ENCODE data around the gene CELF4. TPM values are rescaled to one million over a fixed set of nuclear protein-coding genes. Genes with fewer than 3 reads are reported as not detected.

Gene CELF4
- total and polyA plus RNA-seq, 2 of the 4 experiments (the other 2 are of a cell fraction): not detected

- no peak overlapping the region for H2BK5ac ChIP-seq (ENCODE audit: low read depth, low read length, poor library complexity, severe bottlenecking)
- H2BK15ac ChIP-seq (ENCODE audit: low read depth, low read length): no peak overlapping the region
- no peak overlapping the region for H3K4me3 ChIP-seq (ENCODE audit: insufficient read depth, low read depth, low read length)
- no peak overlapping the region for H3K18ac ChIP-seq (ENCODE audit: low read depth, low read length)
- no peaks in the 10 kb centered on the region for H3K9me1 ChIP-seq (ENCODE audit: insufficient read depth, low read length)
- TF ChIP-seq USF2 (IDR thresholded peaks at IDR 0.05; ENCODE audit: low read depth, low read length) (no peak), MXI1 (IDR thresholded peaks at IDR 0.05; ENCODE audit: borderline replicate concordance, low read depth, low read length) (no peak), CHD1 (IDR thresholded peaks at IDR 0.05; ENCODE audit: low read depth, low read length) (no peak), CTCF (conservative IDR thresholded peaks at IDR 0.05; ENCODE audit: low read depth, low read length) (no peak), CEBPB (IDR thresholded peaks at IDR 0.05; ENCODE audit: low read depth, low read length) (no peak), MAZ (IDR thresholded peaks at IDR 0.05; ENCODE audit: borderline replicate concordance, low read depth, low read length) (no peak), RFX5 (IDR thresholded peaks at IDR 0.05; ENCODE audit: low read depth, low read length) (no peak), RCOR1 (IDR thresholded peaks at IDR 0.05; ENCODE audit: insufficient replicate concordance, low read length) (no peak), RAD21 (IDR thresholded peaks at IDR 0.05; ENCODE audit: low read length) (no peak), BHLHE40 (IDR thresholded peaks at IDR 0.05; ENCODE audit: low read depth, low read length) (no peak), MAFK (IDR thresholded peaks at IDR 0.05; ENCODE audit: low read depth, low read length) (no peak), POLR2A (IDR thresholded peaks at IDR 0.05; ENCODE audit: low read depth, low read length) (no peak), FOS (IDR thresholded peaks at IDR 0.05; ENCODE audit: low read depth, low read length) (no peak), SMC3 (IDR thresholded peaks at IDR 0.05; ENCODE audit: low read depth, low read length) (no peak), NFE2L2 (IDR thresholded peaks at IDR 0.05; ENCODE audit: low read depth, low read length) (no peak)
- TF ChIP-seq, protein P1, sequence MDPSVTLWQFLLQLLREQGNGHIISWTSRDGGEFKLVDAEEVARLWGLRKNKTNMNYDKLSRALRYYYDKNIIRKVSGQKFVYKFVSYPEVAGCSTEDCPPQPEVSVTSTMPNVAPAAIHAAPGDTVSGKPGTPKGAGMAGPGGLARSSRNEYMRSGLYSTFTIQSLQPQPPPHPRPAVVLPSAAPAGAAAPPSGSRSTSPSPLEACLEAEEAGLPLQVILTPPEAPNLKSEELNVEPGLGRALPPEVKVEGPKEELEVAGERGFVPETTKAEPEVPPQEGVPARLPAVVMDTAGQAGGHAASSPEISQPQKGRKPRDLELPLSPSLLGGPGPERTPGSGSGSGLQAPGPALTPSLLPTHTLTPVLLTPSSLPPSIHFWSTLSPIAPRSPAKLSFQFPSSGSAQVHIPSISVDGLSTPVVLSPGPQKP (IDR thresholded peaks at IDR 0.05; ENCODE audit: borderline replicate concordance, low read depth, low read length): no peak
- no peak overlapping the region for H3K4me2 ChIP-seq (ENCODE audit: low read depth, low read length)
- H3K9me3 ChIP-seq (ENCODE audit: control insufficient read depth, insufficient read depth, low read length): no peaks in the 10 kb centered on the region
- no peaks in the 10 kb centered on the region for H3K4me1 ChIP-seq (ENCODE audit: control insufficient read depth, insufficient read depth, low read length)
- BruUV-seq (replicated peaks): no TSS peak
- no peak overlapping the region for H2AK9ac ChIP-seq (replicated peaks; ENCODE audit: low read depth, low read length, poor library complexity)
- H2BK20ac ChIP-seq (ENCODE audit: low read depth, low read length): no peak overlapping the region
- 65% methylated on average over 2 of the region's 4 CpGs; no CpG with 5 or more reads in 1 of the 2 experiments for WGBS, 2 experiments (ENCODE audit: extremely low coverage in 2 of 2, insufficient read length in 1 of 2)
- in situ Hi-C loops (cut with MboI; ENCODE audit: low sequenced_read_pairs): no loop called here
- ChIA-PET CTCF (no interaction called here), POLR2A (ENCODE audit: unreplicated experiment) (no interaction called here)
- DNase-seq: no peak
- peaks cover 10% of the 10 kb centered on the region for H3K27me3 ChIP-seq (ENCODE audit: control insufficient read depth, insufficient read depth, low read length)
- no peak for ATAC-seq (ENCODE audit: low read depth)
- H3K23ac ChIP-seq (ENCODE audit: low read depth, low read length): no peak overlapping the region
- H3K4ac ChIP-seq (ENCODE audit: low read depth, low read length): no peak overlapping the region
- no peaks in the 10 kb centered on the region for H3K36me3 ChIP-seq (ENCODE audit: control insufficient read depth, insufficient read depth, low read length)
- no peak overlapping the region for H2AK5ac ChIP-seq (ENCODE audit: low read depth, low read length)
- H3K56ac ChIP-seq (ENCODE audit: extremely low read depth, insufficient read depth, low read length): no peak overlapping the region
- no peak overlapping the region for H2BK120ac ChIP-seq (ENCODE audit: low read depth, low read length)
- H3K79me1 ChIP-seq (ENCODE audit: low read depth in 1 of 2, low read length in 2 of 2): no peaks in the 10 kb centered on the region
- H3K27ac ChIP-seq (ENCODE audit: insufficient read depth, low read length): no peak overlapping the region
- H4K91ac ChIP-seq (ENCODE audit: insufficient read depth, low read depth, low read length): no peak overlapping the region
- no peak overlapping the region for H3K9ac ChIP-seq (ENCODE audit: low read depth, low read length)
- H4K5ac ChIP-seq (ENCODE audit: low read depth, low read length): no peak overlapping the region
- H2AFZ ChIP-seq (replicated peaks; ENCODE audit: low read length, poor library complexity): no peak overlapping the region
- H4K20me1 ChIP-seq (ENCODE audit: insufficient read depth, low read length): no peaks in the 10 kb centered on the region
- dilution Hi-C loops (cut with HindIII; ENCODE audit: low sequenced_read_pairs, unreplicated experiment): no loop called here
- intact Hi-C loops (cut with micrococcal nuclease): no loop called here
- H4K8ac ChIP-seq (ENCODE audit: low read depth in 2 of 2, low read length in 2 of 2): no peak overlapping the region
- H3K14ac ChIP-seq (replicated peaks; ENCODE audit: low read depth, low read length): no peak overlapping the region
These were observed 141.1 kb downstream of the CELF4 start for GRCh38 chr18:37424507-37424906.
